Lower lobe of right lung (tissue), 2 donors: Measurements from ENCODE around the gene BTN3A1. TPM values are rescaled to one million over a fixed set of nuclear protein-coding genes. Genes with fewer than 3 reads are reported as not detected.
"Not testable (repeated sequence)": the region's sequence is repeated elsewhere in the genome, so short reads cannot be mapped to it uniquely, and the experiment has no call there.

Experiments used
- ATAC-seq, 2 donors: fragments of 200-7000 bp; cut with Tn5 transposase; one replicate each; pipeline ENCODE4 v1.9.1; 2020 to 2022; ENCODE audit warnings: mild to moderate bottlenecking in 2 of 2, moderate library complexity in 2 of 2
- DNase-seq: peaks from one replicate; pipeline ENCODE4 v3.0.0-alpha.2; 2020
- H3K27ac ChIP-seq: fragments of 200-600 bp; one replicate; pipeline ENCODE4 v1.8.0; 2022
- H3K27me3 ChIP-seq: fragments of 200-600 bp; one replicate; pipeline ENCODE4 v1.8.0; 2022; ENCODE audit warnings: low read depth
- H3K36me3 ChIP-seq: fragments of 200-600 bp; one replicate; pipeline ENCODE4 v1.8.0; 2022; ENCODE audit warnings: mild to moderate bottlenecking
- H3K4me1 ChIP-seq: fragments of 200-600 bp; one replicate; pipeline ENCODE4 v1.8.0; 2022
- H3K4me3 ChIP-seq: fragments of 200-600 bp; one replicate; pipeline ENCODE4 v1.8.0; 2022; ENCODE audit warnings: mild to moderate bottlenecking
- H3K9me3 ChIP-seq: fragments of 200-600 bp; one replicate; pipeline ENCODE4 v1.8.0; 2022
- CTCF ChIP-seq: fragments of 200-600 bp; IDR thresholded peaks from one replicate; pipeline ENCODE4 v1.8.0; 2022; ENCODE audit warnings: antibody characterized with exemption, mild to moderate bottlenecking
- intact Hi-C: fragments of 100-400 bp; cut with DNase I; formaldehyde crosslinking; loops from one replicate; pipeline ENCODE4 v1.11.0; 2022
- long read RNA-seq: library from polyadenylated mRNA; unstranded; transcript quantifications from one replicate; pipeline ENCODE4 v2.0.0, GENCODE V29; 2021
- total RNA-seq: library from RNA; stranded (reverse); fragmentation: NEBNext Ultra II Directional; extraction: Animal tissue kit (Norgen Biotek cat#: 25700); gene quantifications from one replicate; pipeline ENCODE4 v1.2.1, GENCODE V29; 2021
- donor health status: DM: no; HTN: yes; CAD: no; lungs with severe emphysema.

Gene BTN3A1
- total RNA-seq: 53.2 TPM
- long read RNA-seq, partial matches to known transcripts: 3 of 31 reads
- long read RNA-seq, other reads (novel, unspliced or antisense): 27 of 31 reads

GRCh38 chr6:26401987-26402658 is at the start of gene BTN3A1:
Gene BTN3A1 (plus strand): TSS chr6:26402275. CDS start chr6:26405564, 3,289 bp downstream.
- Histone ChIP-seq H3K9me3 (no peaks in the 10 kb centered on the region), H3K27ac (peak within 1 kb of the TSS; percentile 89), H3K27me3 (no peaks in the 10 kb centered on the region), H3K4me1 (peaks cover 29% of the 10 kb centered on the region), H3K36me3 (peaks cover 14% of the 10 kb centered on the region), H3K4me3 (peak within 1 kb of the TSS; percentile 74)
- ATAC-seq (peak; percentile 91 to 97), DNase-seq (peak; percentile 80)
- TF ChIP-seq CTCF: no peak
- intact Hi-C loops: no loop called here

- H3K27me3 ChIP-seq: no peaks in the 10 kb centered on the region
- H3K27ac ChIP-seq: no peak overlapping the region
- ATAC-seq (no peak), DNase-seq (no peak)
- H3K4me3 ChIP-seq: no peak overlapping the region
- no peak for TF ChIP-seq CTCF
- no peaks in the 10 kb centered on the region for H3K4me1 ChIP-seq
- intact Hi-C loops: no loop called here
- no peaks in the 10 kb centered on the region for H3K36me3 ChIP-seq
- no peaks in the 10 kb centered on the region for H3K9me3 ChIP-seq
These were observed 49.8 kb upstream of the BTN3A1 start for GRCh38 chr6:26352315-26352714.

GRCh38 chr6:26354162-26354561 is 47.9 kb upstream of the BTN3A1 start:
- Histone ChIP-seq H3K36me3 (no peaks in the 10 kb centered on the region), H3K9me3 (no peaks in the 10 kb centered on the region), H3K27me3 (no peaks in the 10 kb centered on the region), H3K27ac (no peak overlapping the region), H3K4me3 (no peak overlapping the region), H3K4me1 (no peaks in the 10 kb centered on the region)
- no peak for TF ChIP-seq CTCF
- ATAC-seq (no peak), DNase-seq (no peak)
- intact Hi-C loops: no loop called here

- Histone ChIP-seq H3K27ac (no peak overlapping the region), H3K36me3 (no peaks in the 10 kb centered on the region), H3K4me3 (no peak overlapping the region), H3K27me3 (no peaks in the 10 kb centered on the region), H3K9me3 (no peaks in the 10 kb centered on the region), H3K4me1 (no peaks in the 10 kb centered on the region)
- intact Hi-C loops: no loop called here
- DNase-seq (no peak), ATAC-seq (no peak)
- TF ChIP-seq CTCF: no peak
These were observed 46.7 kb upstream of the BTN3A1 start for GRCh38 chr6:26355366-26355765.

GRCh38 chr6:26357543-26357942 is 44.5 kb upstream of the BTN3A1 start:
- H3K4me3 ChIP-seq, DNase-seq, H3K9me3 ChIP-seq, H3K4me1 ChIP-seq, intact Hi-C loops, ATAC-seq, H3K36me3 ChIP-seq, H3K27ac ChIP-seq, H3K27me3 ChIP-seq: not testable (repeated sequence)

- intact Hi-C loops: no loop called here
- Histone ChIP-seq H3K27ac (no peak overlapping the region), H3K27me3 (no peaks in the 10 kb centered on the region), H3K4me3 (no peak overlapping the region), H3K4me1 (no peaks in the 10 kb centered on the region), H3K9me3 (no peaks in the 10 kb centered on the region), H3K36me3 (no peaks in the 10 kb centered on the region)
- no peak for DNase-seq
- TF ChIP-seq CTCF: no peak
- ATAC-seq: no peak
These were observed 43.5 kb upstream of the BTN3A1 start for GRCh38 chr6:26358511-26358981.
